ENCODE data around the gene ERBB3. TPM values are rescaled to one million over a fixed set of nuclear protein-coding genes. Genes with fewer than 3 reads are reported as not detected.

The ERBB3 gene
- total and polyA plus RNA-seq, 2 of the 8 experiments (the other 6 are each of a cell fraction or from before 2014, with no cell fraction given), result 33.9 to 52.4 TPM

DNA sequence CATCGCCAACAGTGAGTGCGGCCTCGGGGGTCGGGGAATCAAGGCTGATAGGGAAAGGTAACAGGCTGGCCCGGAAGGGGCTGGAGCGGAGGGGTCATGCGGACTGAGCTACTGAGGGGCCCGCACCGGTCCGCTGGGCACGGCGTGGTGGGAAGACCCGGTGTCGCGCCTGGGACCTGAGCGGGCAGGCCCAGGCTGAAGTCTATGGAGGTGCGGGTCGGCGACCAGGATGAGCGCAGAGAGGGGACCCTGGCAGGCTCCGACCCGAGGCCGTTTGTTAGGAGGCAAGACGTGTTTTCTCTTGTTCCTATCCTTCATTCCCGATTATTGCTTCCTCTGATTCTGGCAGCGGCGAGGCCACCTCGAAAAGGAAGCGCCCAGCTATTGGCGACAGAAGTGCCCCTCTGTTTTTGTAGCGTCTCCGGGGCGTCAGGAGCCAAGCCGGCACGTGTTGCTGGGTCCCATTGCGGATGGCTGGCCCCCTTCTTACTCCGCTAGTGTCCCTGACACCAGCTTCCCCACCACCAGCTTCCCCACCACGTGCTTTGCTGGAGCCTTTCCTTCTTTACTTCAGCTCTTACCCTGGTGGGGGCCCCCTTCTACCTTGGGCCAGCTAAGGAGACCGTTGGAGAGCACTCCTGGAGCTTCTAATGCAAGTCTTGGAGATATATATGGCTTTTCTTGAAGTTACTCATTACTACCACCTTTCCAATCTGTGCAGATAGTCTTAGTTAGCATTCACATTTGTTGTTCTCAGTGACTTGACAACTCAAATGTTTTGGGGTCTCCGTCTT is 25.0 kb downstream of the ERBB3 start (continued):
- TF ChIP-seq BCL11A (IDR thresholded peaks at IDR 0.05; ENCODE audit: low read depth in 2 of 2, low read length in 2 of 2) (no peak), RAD21 (IDR thresholded peaks at IDR 0.05 in 1 of 2, conservative IDR thresholded peaks at IDR 0.05 in 1 of 2; ENCODE audit: low read depth in 2 of 2, low read length in 2 of 2) (no peak), SP1 (IDR thresholded peaks at IDR 0.05; ENCODE audit: low read depth, low read length) (no peak), SAP30 (IDR thresholded peaks at IDR 0.05; ENCODE audit: insufficient read depth, insufficient replicate concordance, low read length) (peak; percentile 97), CBX8 (IDR thresholded peaks at IDR 0.05; ENCODE audit: borderline replicate concordance, low read depth, low read length) (no peak), HDAC6 (IDR thresholded peaks at IDR 0.05; ENCODE audit: low read depth, low read length) (no peak), EGR1 (IDR thresholded peaks at IDR 0.05; ENCODE audit: borderline replicate concordance, low read depth, low read length) (no peak)
- TF ChIP-seq, protein P1, sequence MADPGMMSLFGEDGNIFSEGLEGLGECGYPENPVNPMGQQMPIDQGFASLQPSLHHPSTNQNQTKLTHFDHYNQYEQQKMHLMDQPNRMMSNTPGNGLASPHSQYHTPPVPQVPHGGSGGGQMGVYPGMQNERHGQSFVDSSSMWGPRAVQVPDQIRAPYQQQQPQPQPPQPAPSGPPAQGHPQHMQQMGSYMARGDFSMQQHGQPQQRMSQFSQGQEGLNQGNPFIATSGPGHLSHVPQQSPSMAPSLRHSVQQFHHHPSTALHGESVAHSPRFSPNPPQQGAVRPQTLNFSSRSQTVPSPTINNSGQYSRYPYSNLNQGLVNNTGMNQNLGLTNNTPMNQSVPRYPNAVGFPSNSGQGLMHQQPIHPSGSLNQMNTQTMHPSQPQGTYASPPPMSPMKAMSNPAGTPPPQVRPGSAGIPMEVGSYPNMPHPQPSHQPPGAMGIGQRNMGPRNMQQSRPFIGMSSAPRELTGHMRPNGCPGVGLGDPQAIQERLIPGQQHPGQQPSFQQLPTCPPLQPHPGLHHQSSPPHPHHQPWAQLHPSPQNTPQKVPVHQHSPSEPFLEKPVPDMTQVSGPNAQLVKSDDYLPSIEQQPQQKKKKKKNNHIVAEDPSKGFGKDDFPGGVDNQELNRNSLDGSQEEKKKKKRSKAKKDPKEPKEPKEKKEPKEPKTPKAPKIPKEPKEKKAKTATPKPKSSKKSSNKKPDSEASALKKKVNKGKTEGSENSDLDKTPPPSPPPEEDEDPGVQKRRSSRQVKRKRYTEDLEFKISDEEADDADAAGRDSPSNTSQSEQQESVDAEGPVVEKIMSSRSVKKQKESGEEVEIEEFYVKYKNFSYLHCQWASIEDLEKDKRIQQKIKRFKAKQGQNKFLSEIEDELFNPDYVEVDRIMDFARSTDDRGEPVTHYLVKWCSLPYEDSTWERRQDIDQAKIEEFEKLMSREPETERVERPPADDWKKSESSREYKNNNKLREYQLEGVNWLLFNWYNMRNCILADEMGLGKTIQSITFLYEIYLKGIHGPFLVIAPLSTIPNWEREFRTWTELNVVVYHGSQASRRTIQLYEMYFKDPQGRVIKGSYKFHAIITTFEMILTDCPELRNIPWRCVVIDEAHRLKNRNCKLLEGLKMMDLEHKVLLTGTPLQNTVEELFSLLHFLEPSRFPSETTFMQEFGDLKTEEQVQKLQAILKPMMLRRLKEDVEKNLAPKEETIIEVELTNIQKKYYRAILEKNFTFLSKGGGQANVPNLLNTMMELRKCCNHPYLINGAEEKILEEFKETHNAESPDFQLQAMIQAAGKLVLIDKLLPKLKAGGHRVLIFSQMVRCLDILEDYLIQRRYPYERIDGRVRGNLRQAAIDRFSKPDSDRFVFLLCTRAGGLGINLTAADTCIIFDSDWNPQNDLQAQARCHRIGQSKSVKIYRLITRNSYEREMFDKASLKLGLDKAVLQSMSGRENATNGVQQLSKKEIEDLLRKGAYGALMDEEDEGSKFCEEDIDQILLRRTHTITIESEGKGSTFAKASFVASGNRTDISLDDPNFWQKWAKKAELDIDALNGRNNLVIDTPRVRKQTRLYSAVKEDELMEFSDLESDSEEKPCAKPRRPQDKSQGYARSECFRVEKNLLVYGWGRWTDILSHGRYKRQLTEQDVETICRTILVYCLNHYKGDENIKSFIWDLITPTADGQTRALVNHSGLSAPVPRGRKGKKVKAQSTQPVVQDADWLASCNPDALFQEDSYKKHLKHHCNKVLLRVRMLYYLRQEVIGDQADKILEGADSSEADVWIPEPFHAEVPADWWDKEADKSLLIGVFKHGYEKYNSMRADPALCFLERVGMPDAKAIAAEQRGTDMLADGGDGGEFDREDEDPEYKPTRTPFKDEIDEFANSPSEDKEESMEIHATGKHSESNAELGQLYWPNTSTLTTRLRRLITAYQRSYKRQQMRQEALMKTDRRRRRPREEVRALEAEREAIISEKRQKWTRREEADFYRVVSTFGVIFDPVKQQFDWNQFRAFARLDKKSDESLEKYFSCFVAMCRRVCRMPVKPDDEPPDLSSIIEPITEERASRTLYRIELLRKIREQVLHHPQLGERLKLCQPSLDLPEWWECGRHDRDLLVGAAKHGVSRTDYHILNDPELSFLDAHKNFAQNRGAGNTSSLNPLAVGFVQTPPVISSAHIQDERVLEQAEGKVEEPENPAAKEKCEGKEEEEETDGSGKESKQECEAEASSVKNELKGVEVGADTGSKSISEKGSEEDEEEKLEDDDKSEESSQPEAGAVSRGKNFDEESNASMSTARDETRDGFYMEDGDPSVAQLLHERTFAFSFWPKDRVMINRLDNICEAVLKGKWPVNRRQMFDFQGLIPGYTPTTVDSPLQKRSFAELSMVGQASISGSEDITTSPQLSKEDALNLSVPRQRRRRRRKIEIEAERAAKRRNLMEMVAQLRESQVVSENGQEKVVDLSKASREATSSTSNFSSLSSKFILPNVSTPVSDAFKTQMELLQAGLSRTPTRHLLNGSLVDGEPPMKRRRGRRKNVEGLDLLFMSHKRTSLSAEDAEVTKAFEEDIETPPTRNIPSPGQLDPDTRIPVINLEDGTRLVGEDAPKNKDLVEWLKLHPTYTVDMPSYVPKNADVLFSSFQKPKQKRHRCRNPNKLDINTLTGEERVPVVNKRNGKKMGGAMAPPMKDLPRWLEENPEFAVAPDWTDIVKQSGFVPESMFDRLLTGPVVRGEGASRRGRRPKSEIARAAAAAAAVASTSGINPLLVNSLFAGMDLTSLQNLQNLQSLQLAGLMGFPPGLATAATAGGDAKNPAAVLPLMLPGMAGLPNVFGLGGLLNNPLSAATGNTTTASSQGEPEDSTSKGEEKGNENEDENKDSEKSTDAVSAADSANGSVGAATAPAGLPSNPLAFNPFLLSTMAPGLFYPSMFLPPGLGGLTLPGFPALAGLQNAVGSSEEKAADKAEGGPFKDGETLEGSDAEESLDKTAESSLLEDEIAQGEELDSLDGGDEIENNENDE (IDR thresholded peaks at IDR 0.05; ENCODE audit: insufficient replicate concordance, low read length), result no peak
- TF ChIP-seq, protein P2, sequence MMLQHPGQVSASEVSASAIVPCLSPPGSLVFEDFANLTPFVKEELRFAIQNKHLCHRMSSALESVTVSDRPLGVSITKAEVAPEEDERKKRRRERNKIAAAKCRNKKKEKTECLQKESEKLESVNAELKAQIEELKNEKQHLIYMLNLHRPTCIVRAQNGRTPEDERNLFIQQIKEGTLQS (IDR thresholded peaks at IDR 0.05; ENCODE audit: insufficient read depth, low read depth, low read length), result no peak

All from H1 (cell line).